Measurements from ENCODE around the gene SLC6A7. TPM values are rescaled to one million over a fixed set of nuclear protein-coding genes. Genes with fewer than 3 reads are reported as not detected.

Gene SLC6A7
- total and polyA plus RNA-seq, 7 donors, result 0.46 to 10.8 (median 0.60) TPM; not detected in 4

- no peak overlapping the region for H3K4me3 ChIP-seq
- intact Hi-C loops (cut with DNase I), result no loop called here
- DNase-seq, result no peak
Measured at GRCh38 chr5:150223474-150223873, 33.6 kb downstream of the SLC6A7 start.

GRCh38 chr5:150224483-150225027, 34.7 kb downstream of the SLC6A7 start:
- no peak overlapping the region for H3K27ac ChIP-seq
- H3K36me3 ChIP-seq, result no peaks in the 10 kb centered on the region
- H3K27me3 ChIP-seq, result no peaks in the 10 kb centered on the region
- 68 to 79% methylated on average over 8 of the region's 8 CpGs for WGBS, 2 donors
- no peaks in the 10 kb centered on the region for H3K4me1 ChIP-seq
- intact Hi-C loops (cut with DNase I), result no loop called here
- no peaks in the 10 kb centered on the region for H3K9me3 ChIP-seq
- no peak for TF ChIP-seq POLR2AphosphoS5 (IDR thresholded peaks at IDR 0.05)
- TF ChIP-seq EP300 (IDR thresholded peaks at IDR 0.05), result no peak
- TF ChIP-seq, protein P1, sequence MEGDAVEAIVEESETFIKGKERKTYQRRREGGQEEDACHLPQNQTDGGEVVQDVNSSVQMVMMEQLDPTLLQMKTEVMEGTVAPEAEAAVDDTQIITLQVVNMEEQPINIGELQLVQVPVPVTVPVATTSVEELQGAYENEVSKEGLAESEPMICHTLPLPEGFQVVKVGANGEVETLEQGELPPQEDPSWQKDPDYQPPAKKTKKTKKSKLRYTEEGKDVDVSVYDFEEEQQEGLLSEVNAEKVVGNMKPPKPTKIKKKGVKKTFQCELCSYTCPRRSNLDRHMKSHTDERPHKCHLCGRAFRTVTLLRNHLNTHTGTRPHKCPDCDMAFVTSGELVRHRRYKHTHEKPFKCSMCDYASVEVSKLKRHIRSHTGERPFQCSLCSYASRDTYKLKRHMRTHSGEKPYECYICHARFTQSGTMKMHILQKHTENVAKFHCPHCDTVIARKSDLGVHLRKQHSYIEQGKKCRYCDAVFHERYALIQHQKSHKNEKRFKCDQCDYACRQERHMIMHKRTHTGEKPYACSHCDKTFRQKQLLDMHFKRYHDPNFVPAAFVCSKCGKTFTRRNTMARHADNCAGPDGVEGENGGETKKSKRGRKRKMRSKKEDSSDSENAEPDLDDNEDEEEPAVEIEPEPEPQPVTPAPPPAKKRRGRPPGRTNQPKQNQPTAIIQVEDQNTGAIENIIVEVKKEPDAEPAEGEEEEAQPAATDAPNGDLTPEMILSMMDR (IDR thresholded peaks at IDR 0.05), result no peak
- no peak for TF ChIP-seq POLR2A (IDR thresholded peaks at IDR 0.05)
- DNase-seq, result no peak
- no peak overlapping the region for H3K4me3 ChIP-seq

More at GRCh38 chr5:150223474-150223873, 33.6 kb downstream of the SLC6A7 start:
- TF ChIP-seq POLR2AphosphoS5 (IDR thresholded peaks at IDR 0.05) (no peak), POLR2A (IDR thresholded peaks at IDR 0.05) (no peak), EP300 (IDR thresholded peaks at IDR 0.05) (no peak)
- TF ChIP-seq, protein P1 (IDR thresholded peaks at IDR 0.05), result no peak
- H3K27me3 ChIP-seq, result no peaks in the 10 kb centered on the region
- no peak overlapping the region for H3K27ac ChIP-seq
- no peaks in the 10 kb centered on the region for H3K4me1 ChIP-seq
- H3K36me3 ChIP-seq, result no peaks in the 10 kb centered on the region
- H3K9me3 ChIP-seq, result no peaks in the 10 kb centered on the region
- 90 to 91% methylated on average over 7 of the region's 7 CpGs for WGBS, 2 donors

DNA sequence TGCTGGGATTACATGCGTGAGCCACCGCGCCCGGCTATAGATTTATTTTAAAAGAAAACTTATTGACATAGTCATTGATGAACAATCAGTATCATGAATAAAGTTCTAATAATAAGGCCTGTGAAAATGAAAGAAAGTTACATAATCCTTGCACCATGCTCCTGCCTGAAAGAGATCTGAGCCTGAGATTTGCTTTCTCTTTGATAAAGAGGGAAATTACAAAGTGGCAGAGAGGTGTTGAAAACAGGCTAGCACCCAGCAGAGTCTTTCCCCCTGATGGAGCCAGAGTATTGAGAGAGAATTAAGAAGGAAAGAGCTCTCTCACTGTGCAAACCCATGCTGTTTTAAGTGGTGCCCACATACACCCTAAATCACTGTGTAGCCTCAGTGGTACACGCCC, 37.2 kb downstream of the SLC6A7 start:
- TF ChIP-seq POLR2AphosphoS5 (IDR thresholded peaks at IDR 0.05), result no peak
- TF ChIP-seq EP300 (IDR thresholded peaks at IDR 0.05), result no peak
- no peak for TF ChIP-seq POLR2A (IDR thresholded peaks at IDR 0.05)
- TF ChIP-seq, protein P1 (IDR thresholded peaks at IDR 0.05), result no peak
- Histone ChIP-seq H3K9me3 (no peaks in the 10 kb centered on the region), H3K4me1 (no peaks in the 10 kb centered on the region), H3K27ac (no peak overlapping the region), H3K36me3 (no peaks in the 10 kb centered on the region), H3K27me3 (no peaks in the 10 kb centered on the region), H3K4me3 (no peak overlapping the region)
- intact Hi-C loops (cut with DNase I), result no loop called here
- 94 to 95% methylated on average over 5 of the region's 5 CpGs for WGBS, 2 donors
- DNase-seq, result peak; percentile 42

DNA sequence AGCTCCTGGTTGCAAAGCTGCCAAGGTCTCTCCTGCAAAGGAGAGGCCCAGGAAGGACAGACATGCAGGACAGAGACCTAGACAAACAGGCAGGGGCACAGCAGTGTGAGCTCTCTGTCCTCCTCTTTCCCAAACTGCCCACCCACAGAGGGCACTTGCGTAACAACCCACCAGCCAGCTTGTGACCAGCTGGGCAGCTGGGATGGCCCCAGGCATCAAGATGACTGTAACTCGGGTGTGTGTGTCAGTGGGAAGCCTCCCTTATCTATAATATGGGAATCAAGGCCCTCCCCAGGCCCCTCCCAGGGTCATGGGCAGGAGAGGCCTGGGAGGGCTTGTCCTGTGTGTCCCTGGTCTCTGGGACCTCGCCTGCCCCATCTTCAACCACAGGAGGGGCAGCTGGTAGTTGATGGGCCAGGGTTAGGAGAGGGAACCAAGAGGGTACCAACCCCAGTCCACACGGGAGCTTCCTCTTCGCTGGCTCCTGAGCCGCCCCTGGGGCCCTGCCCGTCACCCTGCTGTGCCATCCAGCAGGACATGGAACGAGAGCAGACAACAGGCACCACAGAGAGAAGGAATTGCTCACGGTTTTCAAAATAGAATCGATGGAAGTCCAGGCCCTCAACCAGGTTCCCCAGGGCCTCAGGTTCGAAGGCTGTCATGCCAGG, 37.9 kb downstream of the SLC6A7 start:
- TF ChIP-seq EP300 (IDR thresholded peaks at IDR 0.05) (no peak), POLR2A (IDR thresholded peaks at IDR 0.05) (no peak), POLR2AphosphoS5 (IDR thresholded peaks at IDR 0.05) (no peak)
- TF ChIP-seq, protein P1 (IDR thresholded peaks at IDR 0.05), result no peak
- no peak overlapping the region for H3K4me3 ChIP-seq
- no peaks in the 10 kb centered on the region for H3K27me3 ChIP-seq
- no peak for DNase-seq
- intact Hi-C loops (cut with DNase I), result no loop called here
- WGBS, 2 donors, result 80 to 86% methylated on average over 11 of the region's 11 CpGs
- H3K4me1 ChIP-seq, result no peaks in the 10 kb centered on the region
- no peaks in the 10 kb centered on the region for H3K9me3 ChIP-seq
- H3K36me3 ChIP-seq, result no peaks in the 10 kb centered on the region
- H3K27ac ChIP-seq, result no peak overlapping the region

All from sigmoid colon (tissue), 7 donors.